Measurements from ENCODE around the gene RHOH.
"Not testable (repeated sequence)": the region's sequence is repeated elsewhere in the genome, so short reads cannot be mapped to it uniquely, and the experiment has no call there.

The RHOH gene, protein sequence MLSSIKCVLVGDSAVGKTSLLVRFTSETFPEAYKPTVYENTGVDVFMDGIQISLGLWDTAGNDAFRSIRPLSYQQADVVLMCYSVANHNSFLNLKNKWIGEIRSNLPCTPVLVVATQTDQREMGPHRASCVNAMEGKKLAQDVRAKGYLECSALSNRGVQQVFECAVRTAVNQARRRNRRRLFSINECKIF

GRCh38 chr4:40196724-40197281, at the start of gene RHOH:
TSS of gene RHOH (plus strand) at chr4:40197031. CDS start at chr4:40243387, 46,356 bp downstream.
- DNase-seq = no peak

DNA sequence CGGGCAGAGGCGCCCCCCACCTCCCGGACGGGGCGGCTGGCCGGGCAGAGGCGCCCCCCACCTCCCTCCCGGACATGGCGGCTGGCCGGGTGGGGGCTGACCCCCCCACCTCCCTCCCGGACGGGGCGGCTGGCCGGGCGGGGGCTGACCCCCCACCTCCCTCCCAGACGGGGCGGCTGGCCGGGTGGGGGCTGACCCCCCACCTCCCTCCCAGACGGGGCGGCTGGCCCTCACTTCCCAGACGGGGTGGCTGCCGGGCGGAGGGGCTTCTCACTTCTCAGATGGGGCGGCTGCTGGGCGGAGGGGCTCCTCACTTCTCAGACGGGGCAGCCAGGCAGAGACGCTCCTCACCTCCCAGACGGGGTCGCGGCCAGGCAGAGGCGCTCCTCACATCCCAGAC, 49.3 kb upstream of the RHOH start:
- not testable (repeated sequence) for DNase-seq

- DNase-seq = peak; percentile 31
Observed at GRCh38 chr4:40149960-40150385, 46.9 kb upstream of the RHOH start.

DNA sequence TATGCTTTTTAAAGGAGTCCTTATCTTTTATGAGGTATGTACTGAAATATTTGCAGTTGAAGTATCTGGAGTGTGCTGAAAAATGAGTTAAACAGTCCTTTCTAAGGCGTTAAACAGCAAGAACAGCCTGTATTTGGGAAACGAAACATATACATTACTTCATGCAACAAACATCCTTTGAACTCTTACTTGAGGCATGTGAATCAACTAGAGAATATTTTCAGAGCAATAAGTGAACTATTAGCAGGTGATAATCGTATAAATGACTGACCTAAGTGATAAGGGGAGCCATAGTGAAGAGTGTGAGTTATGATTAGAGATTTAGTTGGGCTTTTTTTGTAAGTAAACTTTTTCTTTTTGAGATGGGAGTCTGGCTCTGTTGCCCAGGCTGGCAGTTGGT, 45.9 kb upstream of the RHOH start:
- DNase-seq = no peak

GRCh38 chr4:40152637-40153036, 44.2 kb upstream of the RHOH start:
- DNase-seq = no peak

GRCh38 chr4:40157436-40157835, 39.4 kb upstream of the RHOH start:
- no peak for DNase-seq

DNA sequence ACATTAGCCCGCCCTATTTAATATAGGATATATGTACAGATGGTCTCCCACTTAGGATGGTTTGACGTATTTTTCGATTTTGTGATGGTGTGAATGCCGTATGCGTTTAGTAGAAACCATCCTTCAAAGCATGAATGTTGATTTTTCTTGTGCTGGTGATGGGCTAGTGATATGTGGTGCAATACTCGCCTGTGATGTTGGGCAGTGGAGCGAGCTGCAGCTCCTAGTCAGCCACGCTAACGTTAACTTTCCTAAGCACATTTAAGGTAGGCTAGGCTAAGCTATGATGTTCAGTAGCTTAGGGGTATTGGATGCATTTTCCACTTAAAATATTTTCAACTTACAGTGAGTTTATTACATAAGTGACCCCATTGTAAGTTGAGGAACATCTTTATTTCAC, 36.6 kb upstream of the RHOH start:
- no peak for DNase-seq

- DNase-seq = no peak
Observed at GRCh38 chr4:40164459-40164858, 32.4 kb upstream of the RHOH start.

DNA sequence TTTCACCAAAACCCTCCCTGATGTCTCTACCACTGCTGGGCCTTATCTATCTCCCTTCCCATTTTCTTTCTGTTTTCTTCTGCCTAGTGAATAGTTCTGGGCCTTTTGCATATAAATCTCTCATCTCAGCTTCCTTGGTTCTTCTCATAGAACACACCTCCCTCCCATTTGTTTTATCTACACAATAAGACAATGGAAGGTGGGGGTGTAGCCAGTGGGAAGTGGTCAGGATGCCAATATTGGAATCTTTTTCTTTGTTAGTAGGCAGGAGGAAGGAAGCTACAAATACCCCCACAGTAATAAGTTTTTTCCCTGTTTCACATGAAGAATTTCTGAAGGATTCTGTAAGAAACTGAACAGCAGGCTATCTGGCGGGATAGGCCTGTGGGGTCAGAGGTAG, 30.9 kb upstream of the RHOH start:
- DNase-seq = no peak

- no peak for DNase-seq
Observed at GRCh38 chr4:40168070-40168469, 28.8 kb upstream of the RHOH start.

DNA sequence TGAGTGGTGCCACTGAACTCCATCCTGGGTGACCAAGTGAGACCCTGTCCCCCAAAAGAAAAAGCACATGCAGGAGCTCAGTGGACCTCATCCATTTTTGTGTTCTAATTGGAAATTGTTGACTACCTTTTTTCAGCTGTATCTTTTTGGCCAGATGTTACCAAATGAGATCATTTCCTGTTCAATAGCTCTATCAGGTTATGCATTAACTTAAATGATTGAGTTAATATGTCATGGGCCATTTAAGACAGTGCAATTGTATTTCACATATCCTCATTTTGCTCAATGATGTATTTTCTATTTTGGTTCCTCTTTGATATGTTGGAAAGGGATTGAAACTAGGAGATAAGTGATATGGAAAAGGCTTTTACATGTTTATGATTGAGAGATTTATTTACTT, 26.2 kb upstream of the RHOH start:
- no peak for DNase-seq

- DNase-seq = no peak
Observed at GRCh38 chr4:40173470-40173875, 23.4 kb upstream of the RHOH start.

GRCh38 chr4:40176602-40177001, 20.2 kb upstream of the RHOH start:
- DNase-seq = no peak

GRCh38 chr4:40177591-40177990, 19.2 kb upstream of the RHOH start:
- no peak for DNase-seq

- DNase-seq = no peak
Observed at GRCh38 chr4:40178672-40179071, 18.2 kb upstream of the RHOH start.

DNA sequence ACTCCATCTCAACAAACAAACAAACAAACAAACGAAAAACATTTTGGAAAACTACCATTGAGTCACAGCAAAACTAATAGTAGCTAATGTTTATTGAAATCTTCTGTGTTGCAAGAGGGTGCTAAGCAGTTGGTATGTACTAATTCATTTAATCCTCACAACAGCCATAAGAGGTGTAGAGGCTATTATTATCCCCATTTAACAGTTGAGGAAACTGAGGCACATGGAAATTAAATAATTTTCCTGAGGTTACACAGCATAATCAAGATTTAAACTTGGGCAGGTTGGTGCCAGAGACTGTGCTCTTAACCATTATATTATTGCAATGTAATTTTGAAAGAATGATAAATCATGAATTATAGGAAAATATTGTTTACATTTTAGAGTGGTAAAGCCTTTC, 17.5 kb upstream of the RHOH start:
- no peak for DNase-seq

GRCh38 chr4:40180356-40180755, 16.5 kb upstream of the RHOH start:
- DNase-seq = no peak

- no peak for DNase-seq
Observed at GRCh38 chr4:40182001-40182400, 14.8 kb upstream of the RHOH start.

DNA sequence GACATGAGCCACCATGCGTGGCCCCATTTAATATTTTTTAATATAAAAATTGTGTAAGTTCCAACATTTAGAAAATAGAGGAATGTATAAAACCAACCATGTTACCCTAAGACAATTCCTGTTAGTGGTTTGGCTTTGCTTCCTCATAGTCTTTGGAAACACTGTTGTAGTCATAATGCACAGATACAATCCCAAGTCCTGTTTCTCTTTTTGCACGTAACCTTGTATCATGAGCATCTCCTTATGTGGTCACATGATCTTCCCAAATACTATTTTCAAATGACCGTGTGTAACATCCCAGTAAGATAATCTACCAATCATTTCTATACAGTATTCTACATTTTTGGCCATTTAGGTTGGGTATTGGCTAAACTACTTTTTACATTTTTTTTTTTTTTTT, 13.9 kb upstream of the RHOH start:
- DNase-seq = no peak

DNA sequence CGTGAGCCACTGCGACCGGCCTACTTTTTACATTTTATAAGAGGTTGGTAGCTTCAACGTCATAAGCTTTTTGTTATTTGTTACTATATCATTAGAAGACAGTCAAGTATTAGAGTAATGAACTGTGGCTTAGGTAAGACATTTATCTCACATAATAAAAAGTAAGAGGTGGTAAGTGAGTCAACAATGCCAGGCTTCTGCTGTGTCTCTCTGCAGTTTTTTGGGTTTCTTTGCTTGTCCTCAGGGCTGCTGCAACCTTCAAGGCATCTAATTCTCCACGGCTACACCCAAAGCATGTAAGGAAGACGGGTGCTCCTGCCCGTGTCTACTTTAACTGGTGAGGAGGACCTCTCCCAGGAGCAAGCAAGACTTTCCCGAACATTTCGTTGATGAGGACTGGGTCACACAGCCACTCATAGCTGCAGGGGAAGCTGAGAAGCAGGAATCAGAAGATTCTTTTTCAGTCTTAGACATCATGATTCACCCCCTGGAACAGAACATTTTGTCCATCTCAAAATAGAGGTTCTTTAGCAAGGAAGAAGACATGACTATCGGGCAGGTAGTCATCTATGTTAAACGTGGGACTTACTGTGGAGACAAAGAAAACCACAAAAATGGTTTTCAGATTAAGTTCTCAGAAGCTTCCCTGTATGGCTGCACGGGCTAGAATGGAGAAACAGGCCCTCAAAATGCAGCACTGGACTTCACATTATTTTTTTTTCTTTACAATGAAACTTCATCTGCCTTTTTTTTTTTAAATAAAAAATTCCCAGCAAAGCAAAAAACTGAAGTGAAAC, 13.0 kb upstream of the RHOH start:
- no peak for DNase-seq

- no peak for DNase-seq
Observed at GRCh38 chr4:40185830-40186664, 10.8 kb upstream of the RHOH start.

GRCh38 chr4:40186665-40187014, 10.2 kb upstream of the RHOH start:
- no peak for DNase-seq

DNA sequence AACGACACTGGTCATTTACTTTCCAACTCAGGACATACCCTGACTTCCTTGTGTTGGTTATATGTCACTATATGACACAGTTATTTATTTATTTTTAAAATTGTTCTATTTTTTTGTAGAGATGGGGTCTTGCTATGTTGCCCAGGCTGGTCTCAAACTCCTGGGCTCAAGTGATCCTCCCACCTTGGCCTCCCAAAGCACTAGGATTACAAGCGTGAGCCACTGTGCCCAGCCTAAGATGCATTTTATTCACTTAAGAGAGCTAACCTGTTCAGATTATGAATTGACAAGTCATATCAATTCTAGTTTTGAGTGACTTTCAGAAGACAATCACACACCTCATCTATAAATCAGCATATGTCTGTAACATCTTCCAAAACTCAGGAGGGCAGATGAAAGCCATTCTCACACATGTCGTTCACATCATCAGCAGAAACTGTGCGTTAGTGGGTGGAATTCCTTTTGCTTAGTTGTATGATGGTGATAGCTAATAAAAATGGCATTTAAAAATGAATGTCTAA, 9.4 kb upstream of the RHOH start:
- no peak for DNase-seq
